ENCODE results near the gene IL12RB1.
"Not testable (repeated sequence)": the region's sequence is repeated elsewhere in the genome, so short reads cannot be mapped to it uniquely, and the experiment has no call there.

The IL12RB1 gene

DNA sequence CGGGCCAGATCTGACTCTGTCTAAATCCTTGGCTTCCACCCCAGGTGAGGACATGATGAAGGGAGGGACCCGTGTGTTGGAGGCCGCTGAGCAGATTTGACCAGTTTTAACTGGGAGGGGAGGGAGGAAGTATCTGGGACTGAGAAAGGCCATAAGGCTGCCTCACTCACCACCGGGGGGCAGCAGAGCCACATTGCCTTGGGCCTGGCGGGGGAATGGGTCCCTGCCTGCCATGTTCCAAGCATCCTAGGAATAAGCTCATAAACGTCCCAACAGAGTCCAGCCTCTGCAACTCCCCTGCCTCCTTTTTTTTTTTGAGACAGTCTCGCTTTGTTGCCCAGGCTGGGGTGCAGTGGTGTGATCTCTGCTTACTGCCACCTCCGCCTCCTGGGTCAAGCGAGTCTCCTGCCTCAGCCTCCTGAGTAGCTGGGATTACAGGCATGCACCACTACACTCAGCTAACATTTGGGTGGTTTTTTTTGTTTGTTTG lies 26.3 kb upstream of the IL12RB1 start:
- TF ChIP-seq, protein P1, sequence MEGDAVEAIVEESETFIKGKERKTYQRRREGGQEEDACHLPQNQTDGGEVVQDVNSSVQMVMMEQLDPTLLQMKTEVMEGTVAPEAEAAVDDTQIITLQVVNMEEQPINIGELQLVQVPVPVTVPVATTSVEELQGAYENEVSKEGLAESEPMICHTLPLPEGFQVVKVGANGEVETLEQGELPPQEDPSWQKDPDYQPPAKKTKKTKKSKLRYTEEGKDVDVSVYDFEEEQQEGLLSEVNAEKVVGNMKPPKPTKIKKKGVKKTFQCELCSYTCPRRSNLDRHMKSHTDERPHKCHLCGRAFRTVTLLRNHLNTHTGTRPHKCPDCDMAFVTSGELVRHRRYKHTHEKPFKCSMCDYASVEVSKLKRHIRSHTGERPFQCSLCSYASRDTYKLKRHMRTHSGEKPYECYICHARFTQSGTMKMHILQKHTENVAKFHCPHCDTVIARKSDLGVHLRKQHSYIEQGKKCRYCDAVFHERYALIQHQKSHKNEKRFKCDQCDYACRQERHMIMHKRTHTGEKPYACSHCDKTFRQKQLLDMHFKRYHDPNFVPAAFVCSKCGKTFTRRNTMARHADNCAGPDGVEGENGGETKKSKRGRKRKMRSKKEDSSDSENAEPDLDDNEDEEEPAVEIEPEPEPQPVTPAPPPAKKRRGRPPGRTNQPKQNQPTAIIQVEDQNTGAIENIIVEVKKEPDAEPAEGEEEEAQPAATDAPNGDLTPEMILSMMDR (IDR thresholded peaks at IDR 0.05; ENCODE audit: low read depth, low read length, missing control alignments): peak; percentile 95

DNA sequence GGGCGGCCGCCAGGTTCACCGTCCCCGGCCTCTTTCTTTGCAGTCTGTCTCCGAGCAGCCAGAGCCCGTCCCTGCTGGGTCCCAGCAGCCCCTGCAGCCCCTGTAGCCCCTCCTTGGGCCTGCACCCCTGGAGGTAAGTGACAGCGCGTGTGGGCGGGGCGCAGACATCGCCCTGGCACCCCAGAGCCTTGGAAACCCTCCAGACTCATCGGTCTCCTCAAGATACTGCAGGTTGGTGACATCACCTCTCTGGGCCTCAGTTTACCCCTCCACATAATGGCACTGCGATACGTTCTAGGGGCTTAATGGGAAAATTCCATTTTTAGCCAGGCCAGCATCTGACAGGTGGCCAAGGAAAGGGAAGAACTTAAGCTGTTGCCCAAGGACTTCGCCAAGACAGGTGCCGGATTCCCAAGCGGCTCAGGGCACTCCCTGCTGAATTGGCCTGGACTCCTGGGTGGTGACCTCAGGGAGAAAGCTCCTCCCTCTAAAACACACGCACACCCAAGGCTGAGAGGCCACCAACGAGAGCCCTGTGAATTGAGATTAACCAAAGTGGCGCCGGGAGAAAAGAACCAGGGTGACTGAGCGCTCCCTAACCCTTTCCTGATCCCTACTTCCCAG lies 24.0 kb upstream of the IL12RB1 start:
- TF ChIP-seq, protein P1 (IDR thresholded peaks at IDR 0.05; ENCODE audit: low read depth, low read length, missing control alignments): no peak
- H3K4me3 ChIP-seq (ENCODE audit: low read depth, low read length): peak overlapping the region; percentile 84
- DNase-seq (ENCODE audit: low read depth): no peak

More for the DNA sequence above, 26.3 kb upstream of the IL12RB1 start:
- DNase-seq (ENCODE audit: low read depth): no peak
- H3K4me3 ChIP-seq (ENCODE audit: low read depth, low read length): no peak overlapping the region

- TF ChIP-seq, protein P1 (IDR thresholded peaks at IDR 0.05; ENCODE audit: low read depth, low read length, missing control alignments): no peak
- no peak for DNase-seq (ENCODE audit: low read depth)
- peak overlapping the region; percentile 84 for H3K4me3 ChIP-seq (ENCODE audit: low read depth, low read length)
Measured at GRCh38 chr19:18109733-18110608, 23.2 kb upstream of the IL12RB1 start.

DNA sequence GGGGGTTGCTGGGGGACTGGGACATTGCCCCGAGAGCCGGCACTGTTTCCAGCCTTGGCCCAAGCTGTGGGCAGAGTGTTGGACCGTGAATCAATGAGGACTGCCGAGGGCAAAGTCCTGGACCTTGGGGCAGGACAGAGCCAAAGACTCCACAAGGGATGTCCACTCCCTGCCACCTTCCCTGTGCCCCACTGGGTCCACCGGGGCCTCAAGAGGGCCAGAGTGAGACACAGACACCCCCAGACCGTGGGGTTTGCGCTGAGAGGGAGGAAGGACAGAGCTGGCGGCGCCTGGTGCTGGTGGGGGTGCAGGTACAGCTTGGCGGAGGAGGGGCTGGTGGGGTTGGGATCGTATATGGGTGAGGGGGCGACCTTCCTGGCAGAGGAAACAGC lies 22.6 kb upstream of the IL12RB1 start:
- TF ChIP-seq, protein P1 (IDR thresholded peaks at IDR 0.05; ENCODE audit: low read depth, low read length, missing control alignments): no peak
- no peak for DNase-seq (ENCODE audit: low read depth)
- peak overlapping the region; percentile 84 for H3K4me3 ChIP-seq (ENCODE audit: low read depth, low read length)

DNA sequence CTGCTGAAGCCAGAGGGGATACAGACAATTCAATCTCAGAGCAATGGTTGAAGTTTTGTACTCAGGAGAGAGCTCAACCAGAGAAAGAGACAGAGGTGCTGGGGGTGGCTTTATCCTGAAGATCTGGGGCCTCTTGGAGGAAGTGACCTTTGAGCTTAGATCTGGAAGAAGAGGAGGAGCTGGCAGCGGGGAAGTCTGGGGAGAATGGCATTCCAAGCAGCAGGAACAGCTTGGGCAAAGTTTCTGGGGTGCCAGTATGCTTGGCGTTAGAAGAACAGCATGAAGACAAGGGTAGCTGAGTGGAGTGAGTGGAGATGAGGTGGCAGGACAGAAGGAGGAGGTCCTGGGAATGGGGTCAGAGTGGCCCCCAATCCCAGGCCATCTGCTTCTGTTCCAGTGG lies 22.2 kb upstream of the IL12RB1 start:
- TF ChIP-seq, protein P1 (IDR thresholded peaks at IDR 0.05; ENCODE audit: low read depth, low read length, missing control alignments): no peak
- H3K4me3 ChIP-seq (ENCODE audit: low read depth, low read length): no peak overlapping the region
- DNase-seq (ENCODE audit: low read depth): no peak

DNA sequence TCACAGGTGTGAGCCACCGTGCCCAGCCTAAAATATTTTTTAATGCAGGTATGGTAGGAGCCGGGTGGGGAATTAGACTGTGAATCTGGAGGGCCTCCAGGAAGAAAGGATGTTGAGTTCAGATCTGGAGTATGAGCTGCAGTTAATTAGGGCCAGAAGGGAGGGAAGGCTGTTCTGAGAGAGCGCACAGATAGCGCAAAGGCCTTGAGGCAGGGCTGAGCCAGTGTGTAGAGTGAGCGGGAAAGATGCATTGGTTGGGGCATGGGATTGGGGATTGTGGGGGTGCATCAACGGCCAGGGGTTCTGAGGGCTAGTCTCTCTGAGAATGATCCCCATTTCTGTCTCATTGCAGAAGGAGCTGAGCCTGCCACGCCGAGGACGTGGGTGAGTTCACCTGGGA lies 20.5 kb upstream of the IL12RB1 start:
- H3K4me3 ChIP-seq (ENCODE audit: low read depth, low read length): no peak overlapping the region
- no peak for DNase-seq (ENCODE audit: low read depth)
- TF ChIP-seq, protein P1 (IDR thresholded peaks at IDR 0.05; ENCODE audit: low read depth, low read length, missing control alignments): no peak

DNA sequence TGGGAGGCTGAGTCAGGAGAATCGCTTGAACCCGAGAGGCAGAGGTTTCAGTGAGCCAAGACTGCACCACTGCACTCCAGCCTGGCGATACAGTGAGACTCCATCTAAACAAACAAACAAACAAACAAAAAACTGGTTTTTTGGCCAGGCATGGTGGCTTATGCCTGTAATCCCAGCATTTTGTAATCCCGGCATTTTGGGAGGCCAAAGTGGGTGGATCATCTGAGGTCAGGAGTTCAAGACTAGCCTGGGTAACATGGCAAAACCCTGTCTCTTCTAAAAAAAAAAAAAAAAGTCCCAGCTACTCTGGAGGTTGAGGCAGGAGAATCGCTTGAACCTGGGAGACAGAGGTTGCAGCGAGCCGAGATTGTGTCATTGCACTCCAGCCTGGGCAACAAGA lies 18.5 kb upstream of the IL12RB1 start:
- not testable (repeated sequence) for DNase-seq (ENCODE audit: low read depth); H3K4me3 ChIP-seq (ENCODE audit: low read depth, low read length)

All from GM12864 (cell line).